ENCODE results near the gene P2RX4.

The P2RX4 gene

DNA sequence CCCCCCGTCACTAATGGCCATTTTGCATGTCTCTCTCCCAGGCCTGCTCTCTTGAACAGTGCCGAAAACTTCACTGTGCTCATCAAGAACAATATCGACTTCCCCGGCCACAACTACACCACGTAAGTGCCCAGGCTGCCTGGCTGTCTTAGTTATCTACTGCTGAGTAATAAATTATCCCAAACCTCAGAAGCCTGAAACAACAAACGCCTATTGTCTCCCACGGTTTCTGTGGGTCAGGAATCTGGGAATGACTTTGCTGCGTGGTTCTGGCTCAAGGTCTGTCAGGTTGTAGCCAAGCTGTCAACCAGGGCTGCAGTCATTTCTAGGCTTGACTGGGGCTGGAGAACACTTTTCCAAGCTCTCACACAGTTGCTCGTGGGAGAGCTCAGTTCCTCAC lies 44.6 kb upstream of the P2RX4 start:
- no peak for DNase-seq (ENCODE audit: low read depth in 1 of 2, low spot score in 1 of 2)
- TF ChIP-seq GABPA (IDR thresholded peaks at IDR 0.05; ENCODE audit: low read depth) = no peak
- TF ChIP-seq, protein P1, sequence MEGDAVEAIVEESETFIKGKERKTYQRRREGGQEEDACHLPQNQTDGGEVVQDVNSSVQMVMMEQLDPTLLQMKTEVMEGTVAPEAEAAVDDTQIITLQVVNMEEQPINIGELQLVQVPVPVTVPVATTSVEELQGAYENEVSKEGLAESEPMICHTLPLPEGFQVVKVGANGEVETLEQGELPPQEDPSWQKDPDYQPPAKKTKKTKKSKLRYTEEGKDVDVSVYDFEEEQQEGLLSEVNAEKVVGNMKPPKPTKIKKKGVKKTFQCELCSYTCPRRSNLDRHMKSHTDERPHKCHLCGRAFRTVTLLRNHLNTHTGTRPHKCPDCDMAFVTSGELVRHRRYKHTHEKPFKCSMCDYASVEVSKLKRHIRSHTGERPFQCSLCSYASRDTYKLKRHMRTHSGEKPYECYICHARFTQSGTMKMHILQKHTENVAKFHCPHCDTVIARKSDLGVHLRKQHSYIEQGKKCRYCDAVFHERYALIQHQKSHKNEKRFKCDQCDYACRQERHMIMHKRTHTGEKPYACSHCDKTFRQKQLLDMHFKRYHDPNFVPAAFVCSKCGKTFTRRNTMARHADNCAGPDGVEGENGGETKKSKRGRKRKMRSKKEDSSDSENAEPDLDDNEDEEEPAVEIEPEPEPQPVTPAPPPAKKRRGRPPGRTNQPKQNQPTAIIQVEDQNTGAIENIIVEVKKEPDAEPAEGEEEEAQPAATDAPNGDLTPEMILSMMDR (IDR thresholded peaks at IDR 0.05; ENCODE audit: insufficient read depth, low read length) = no peak
- TF ChIP-seq SPI1 (IDR thresholded peaks at IDR 0.05; ENCODE audit: borderline replicate concordance, low read depth) = no peak
- TF ChIP-seq POLR2AphosphoS5 (IDR thresholded peaks at IDR 0.05; ENCODE audit: low read depth) = no peak
- TF ChIP-seq, protein P2, sequence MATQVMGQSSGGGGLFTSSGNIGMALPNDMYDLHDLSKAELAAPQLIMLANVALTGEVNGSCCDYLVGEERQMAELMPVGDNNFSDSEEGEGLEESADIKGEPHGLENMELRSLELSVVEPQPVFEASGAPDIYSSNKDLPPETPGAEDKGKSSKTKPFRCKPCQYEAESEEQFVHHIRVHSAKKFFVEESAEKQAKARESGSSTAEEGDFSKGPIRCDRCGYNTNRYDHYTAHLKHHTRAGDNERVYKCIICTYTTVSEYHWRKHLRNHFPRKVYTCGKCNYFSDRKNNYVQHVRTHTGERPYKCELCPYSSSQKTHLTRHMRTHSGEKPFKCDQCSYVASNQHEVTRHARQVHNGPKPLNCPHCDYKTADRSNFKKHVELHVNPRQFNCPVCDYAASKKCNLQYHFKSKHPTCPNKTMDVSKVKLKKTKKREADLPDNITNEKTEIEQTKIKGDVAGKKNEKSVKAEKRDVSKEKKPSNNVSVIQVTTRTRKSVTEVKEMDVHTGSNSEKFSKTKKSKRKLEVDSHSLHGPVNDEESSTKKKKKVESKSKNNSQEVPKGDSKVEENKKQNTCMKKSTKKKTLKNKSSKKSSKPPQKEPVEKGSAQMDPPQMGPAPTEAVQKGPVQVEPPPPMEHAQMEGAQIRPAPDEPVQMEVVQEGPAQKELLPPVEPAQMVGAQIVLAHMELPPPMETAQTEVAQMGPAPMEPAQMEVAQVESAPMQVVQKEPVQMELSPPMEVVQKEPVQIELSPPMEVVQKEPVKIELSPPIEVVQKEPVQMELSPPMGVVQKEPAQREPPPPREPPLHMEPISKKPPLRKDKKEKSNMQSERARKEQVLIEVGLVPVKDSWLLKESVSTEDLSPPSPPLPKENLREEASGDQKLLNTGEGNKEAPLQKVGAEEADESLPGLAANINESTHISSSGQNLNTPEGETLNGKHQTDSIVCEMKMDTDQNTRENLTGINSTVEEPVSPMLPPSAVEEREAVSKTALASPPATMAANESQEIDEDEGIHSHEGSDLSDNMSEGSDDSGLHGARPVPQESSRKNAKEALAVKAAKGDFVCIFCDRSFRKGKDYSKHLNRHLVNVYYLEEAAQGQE (IDR thresholded peaks at IDR 0.05; ENCODE audit: insufficient replicate concordance, low read depth) = no peak
- Histone ChIP-seq H3K27me3 (ENCODE audit: insufficient read depth, poor library complexity, severe bottlenecking) (no peaks in the 10 kb centered on the region), H3K27ac (replicated peaks) (no peak overlapping the region), H3K4me3 (replicated peaks; ENCODE audit: insufficient read depth, low read length) (no peak overlapping the region)

- no peak overlapping the region for H3K27ac ChIP-seq (replicated peaks)
- TF ChIP-seq SPI1 (IDR thresholded peaks at IDR 0.05; ENCODE audit: borderline replicate concordance, low read depth) (no peak), POLR2AphosphoS5 (IDR thresholded peaks at IDR 0.05; ENCODE audit: low read depth) (no peak), GABPA (IDR thresholded peaks at IDR 0.05; ENCODE audit: low read depth) (no peak)
- TF ChIP-seq, protein P2 (IDR thresholded peaks at IDR 0.05; ENCODE audit: insufficient replicate concordance, low read depth) = no peak
- TF ChIP-seq, protein P1 (IDR thresholded peaks at IDR 0.05; ENCODE audit: insufficient read depth, low read length) = no peak
- H3K27me3 ChIP-seq (ENCODE audit: insufficient read depth, poor library complexity, severe bottlenecking) = no peaks in the 10 kb centered on the region
- H3K4me3 ChIP-seq (replicated peaks; ENCODE audit: insufficient read depth, low read length) = no peak overlapping the region
- no peak for DNase-seq (ENCODE audit: low read depth in 1 of 2, low spot score in 1 of 2)
Observed at GRCh38 chr12:121166356-121166755, 43.6 kb upstream of the P2RX4 start.

DNA sequence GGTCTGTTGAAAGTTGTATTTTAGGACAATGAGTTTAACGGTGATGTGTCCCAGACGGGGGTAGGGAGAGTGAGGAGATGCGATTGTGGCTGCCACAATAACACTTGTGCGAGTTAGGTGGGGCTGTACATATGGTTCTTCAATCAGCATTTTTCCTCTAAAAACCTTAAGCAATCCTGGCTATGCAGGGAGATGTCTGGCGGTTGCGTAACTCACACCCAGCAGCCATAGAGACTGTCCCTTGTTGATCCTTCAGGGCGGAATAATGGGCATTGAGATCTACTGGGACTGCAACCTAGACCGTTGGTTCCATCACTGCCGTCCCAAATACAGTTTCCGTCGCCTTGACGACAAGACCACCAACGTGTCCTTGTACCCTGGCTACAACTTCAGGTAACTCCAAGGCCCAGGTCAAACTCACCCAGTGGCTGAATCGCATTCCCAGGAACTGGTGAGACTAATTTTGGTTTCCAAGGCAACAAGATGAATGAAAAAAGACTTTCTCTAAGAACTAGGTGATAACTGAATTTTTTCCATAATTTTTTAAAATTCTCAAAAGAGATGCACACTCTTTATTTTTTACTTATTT lies 42.6 kb upstream of the P2RX4 start:
- no peak for TF ChIP-seq POLR2AphosphoS5 (IDR thresholded peaks at IDR 0.05; ENCODE audit: low read depth)
- no peak for TF ChIP-seq GABPA (IDR thresholded peaks at IDR 0.05; ENCODE audit: low read depth)
- TF ChIP-seq, protein P2 (IDR thresholded peaks at IDR 0.05; ENCODE audit: insufficient replicate concordance, low read depth) = no peak
- TF ChIP-seq, protein P1 (IDR thresholded peaks at IDR 0.05; ENCODE audit: insufficient read depth, low read length) = no peak
- TF ChIP-seq SPI1 (IDR thresholded peaks at IDR 0.05; ENCODE audit: borderline replicate concordance, low read depth) = no peak
- no peak overlapping the region for H3K4me3 ChIP-seq (replicated peaks; ENCODE audit: insufficient read depth, low read length)
- no peak overlapping the region for H3K27ac ChIP-seq (replicated peaks)
- no peaks in the 10 kb centered on the region for H3K27me3 ChIP-seq (ENCODE audit: insufficient read depth, poor library complexity, severe bottlenecking)
- DNase-seq (ENCODE audit: low read depth in 1 of 2, low spot score in 1 of 2) = no peak
